Measurements from ENCODE around the gene SASH1.

- TF ChIP-seq ZNF274 (IDR thresholded peaks at IDR 0.05; ENCODE audit: low read depth, low read length): no peak
- TF ChIP-seq YY1 (IDR thresholded peaks at IDR 0.05; ENCODE audit: insufficient read depth, insufficient read length): no peak
These were observed 6.1 kb downstream of the SASH1 start for GRCh38 chr6:148348778-148349177.
